Cerebellar nuclear complex (tissue), 1 donor: ENCODE measurements around the gene SEC16A.
A peak's percentile ranks its signal among the peaks of the same experiment; 100 is the strongest.
"Not testable (repeated sequence)": the region's sequence is repeated elsewhere in the genome, so short reads cannot be mapped to it uniquely, and the experiment has no call there.

Source experiments
- DNase-seq, 2 experiments: peaks; one replicate each; lab custom pipeline; 2025; lab: John Stamatoyannopoulos, UW

Gene SEC16A

DNA sequence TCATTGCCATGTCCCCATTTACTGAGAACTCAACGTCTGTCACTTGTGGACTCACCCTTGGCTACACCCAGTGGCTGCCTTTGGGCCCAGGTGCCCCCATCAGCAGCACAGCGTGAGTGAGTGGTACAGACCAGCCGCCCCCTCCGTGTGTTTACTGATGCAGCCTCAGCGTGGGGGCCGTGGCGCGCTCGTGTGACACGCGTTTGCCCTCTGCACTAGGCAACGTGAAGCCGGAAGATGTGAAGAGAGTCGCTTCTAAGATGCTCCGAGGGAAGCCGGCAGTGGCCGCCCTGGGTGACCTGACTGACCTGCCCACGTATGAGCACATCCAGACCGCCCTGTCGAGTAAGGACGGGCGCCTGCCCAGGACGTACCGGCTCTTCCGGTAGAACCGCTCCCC lies 60.0 kb downstream of the SEC16A start:
- DNase-seq, result no peak

DNA sequence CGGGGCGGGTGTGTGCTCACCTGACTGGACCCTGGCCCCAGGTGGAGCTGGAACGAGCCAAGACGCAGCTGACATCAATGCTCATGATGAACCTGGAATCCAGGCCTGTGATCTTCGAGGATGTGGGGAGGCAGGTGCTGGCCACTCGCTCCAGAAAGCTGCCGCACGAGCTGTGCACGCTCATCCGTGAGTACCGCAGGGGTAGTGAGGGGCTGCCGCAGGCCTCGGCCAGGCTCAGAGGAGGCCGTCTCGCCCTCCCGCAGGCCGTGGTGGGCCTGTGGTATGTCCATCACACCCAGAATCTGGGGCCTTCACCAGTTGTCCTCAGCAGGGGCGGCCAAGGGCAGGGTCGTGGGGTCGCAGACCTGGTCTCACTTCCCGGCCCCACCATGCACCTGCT lies 61.0 kb downstream of the SEC16A start:
- no peak for DNase-seq

DNA sequence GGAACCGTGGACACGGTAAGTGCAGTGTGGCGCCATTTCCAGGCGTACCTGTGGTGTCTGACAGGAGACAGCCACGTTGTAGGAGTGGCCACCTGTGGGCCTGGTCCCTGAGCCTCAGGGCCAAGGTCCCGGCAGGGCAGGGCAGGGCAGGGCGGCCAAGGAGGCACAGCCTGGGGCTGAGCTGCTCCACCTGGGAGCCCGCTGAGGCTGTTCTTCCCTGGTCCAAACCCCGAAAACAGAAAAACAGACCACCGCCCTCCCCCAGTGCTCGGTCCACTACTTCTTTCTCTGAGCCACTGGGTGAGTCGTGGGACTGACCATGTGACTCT lies 63.8 kb downstream of the SEC16A start:
- DNase-seq, result no peak

DNA sequence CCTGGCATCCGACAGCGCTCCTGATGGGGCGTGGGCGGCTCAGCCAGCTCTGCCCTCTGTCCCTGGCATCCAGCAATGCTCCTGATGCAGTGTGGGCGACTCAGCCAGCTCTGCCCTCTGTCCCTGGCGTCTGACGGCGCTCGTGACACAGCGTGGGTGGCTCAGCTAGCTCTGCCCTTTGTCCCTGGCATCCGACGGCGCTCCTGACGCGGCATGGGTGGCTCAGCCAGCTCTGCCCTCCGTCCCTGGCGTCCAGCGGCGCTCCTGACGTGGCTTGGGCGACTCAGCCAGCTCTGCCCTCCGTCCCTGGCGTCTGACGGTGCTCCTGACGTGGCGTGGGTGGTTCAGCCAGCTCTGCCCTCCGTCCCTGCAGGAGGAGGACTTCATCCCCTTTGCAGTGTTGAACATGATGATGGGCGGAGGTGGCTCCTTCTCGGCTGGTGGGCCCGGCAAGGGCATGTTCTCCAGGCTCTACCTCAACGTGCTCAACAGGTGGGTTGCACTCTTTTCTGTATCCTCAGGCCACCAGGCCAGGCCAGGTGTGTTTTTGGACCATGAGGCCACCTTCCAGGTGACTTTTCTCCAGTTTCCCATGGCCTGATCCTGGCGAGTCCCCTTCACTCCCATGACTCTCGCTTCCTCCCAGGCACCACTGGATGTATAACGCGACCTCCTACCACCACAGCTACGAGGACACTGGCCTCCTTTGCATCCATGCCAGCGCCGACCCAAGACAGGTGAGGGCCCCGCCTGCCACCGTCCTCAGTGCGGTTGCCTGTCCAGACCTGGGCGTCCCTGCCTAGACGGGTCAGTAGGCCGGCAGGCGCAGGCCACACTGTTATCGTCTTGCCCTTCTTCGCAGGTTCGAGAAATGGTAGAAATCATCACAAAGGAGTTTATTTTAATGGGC lies 64.4 kb downstream of the SEC16A start:
- no peak for DNase-seq

DNA sequence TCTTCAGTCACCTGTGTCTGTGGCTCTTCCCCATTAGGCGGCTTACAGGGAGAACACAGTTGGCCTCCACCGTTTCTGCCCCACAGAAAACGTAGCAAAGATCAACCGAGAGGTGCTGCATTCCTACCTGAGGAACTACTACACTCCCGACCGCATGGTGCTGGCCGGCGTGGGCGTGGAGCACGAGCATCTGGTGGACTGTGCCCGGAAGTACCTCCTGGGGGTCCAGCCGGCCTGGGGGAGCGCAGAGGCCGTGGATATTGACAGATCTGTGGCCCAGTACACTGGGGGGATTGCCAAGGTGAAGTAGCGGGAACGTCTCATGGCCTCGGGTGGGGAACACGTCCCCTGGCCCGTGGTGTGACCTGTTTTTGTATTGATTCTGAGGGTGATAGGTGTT lies 65.9 kb downstream of the SEC16A start:
- DNase-seq, result no peak

DNA sequence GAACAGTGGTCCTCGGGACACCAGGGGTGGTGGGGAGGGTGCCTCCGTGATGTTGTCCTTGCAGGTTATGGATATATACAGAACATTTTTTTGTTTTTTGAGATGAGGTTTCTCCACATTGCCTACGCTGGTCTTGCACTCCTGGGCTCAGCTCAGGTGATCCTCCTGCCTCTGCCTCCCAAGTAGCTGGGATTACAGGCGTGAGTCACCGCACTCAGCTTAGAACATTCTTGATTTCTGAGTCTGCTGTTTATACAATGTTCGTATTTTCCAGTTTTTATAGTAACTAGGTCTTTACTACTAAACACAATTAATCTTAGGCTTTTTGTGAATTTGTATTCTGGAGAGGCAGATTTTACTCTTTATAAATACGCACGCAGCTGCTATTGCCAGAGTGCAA lies 66.4 kb downstream of the SEC16A start:
- no peak for DNase-seq

DNA sequence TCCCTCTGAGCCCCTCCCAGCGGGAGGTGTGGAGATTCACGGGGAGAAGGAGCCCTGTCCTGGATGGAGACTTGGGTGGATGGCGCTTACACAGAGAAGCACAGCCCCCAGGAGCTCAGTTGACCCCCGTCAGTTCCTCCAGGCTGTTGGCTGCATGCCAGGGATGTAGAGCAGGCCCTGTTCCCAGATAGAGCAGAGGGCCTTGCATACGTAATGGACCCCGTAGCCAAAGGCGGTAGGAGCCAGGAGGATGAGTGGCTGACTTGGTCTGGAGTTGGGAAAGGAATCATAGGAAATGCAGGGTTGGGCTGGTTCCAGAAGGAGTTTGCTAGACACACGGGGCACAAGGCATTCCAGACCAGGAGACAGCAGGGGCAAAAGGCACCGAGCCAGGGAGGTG lies 69.9 kb downstream of the SEC16A start:
- no peak for DNase-seq

DNA sequence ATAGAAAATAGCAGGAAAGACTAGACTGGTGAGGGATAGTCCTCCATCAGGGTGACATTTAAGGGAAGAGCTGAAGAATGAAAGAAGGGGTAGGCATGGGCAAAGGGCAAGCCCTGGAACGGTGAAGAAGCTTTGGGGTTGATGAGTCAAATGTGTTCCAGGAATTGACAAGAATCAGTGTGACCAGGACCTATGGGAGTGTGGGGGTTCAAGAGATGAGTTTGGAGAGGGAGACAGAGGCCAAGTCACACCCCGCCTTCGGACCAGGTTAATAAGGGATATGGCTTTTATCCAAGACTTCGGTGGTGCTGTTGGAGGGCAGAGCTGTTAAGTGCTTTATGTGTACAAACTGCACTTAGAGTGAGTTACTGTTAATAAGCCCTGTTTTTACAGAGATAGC lies 71.5 kb downstream of the SEC16A start:
- no peak for DNase-seq

DNA sequence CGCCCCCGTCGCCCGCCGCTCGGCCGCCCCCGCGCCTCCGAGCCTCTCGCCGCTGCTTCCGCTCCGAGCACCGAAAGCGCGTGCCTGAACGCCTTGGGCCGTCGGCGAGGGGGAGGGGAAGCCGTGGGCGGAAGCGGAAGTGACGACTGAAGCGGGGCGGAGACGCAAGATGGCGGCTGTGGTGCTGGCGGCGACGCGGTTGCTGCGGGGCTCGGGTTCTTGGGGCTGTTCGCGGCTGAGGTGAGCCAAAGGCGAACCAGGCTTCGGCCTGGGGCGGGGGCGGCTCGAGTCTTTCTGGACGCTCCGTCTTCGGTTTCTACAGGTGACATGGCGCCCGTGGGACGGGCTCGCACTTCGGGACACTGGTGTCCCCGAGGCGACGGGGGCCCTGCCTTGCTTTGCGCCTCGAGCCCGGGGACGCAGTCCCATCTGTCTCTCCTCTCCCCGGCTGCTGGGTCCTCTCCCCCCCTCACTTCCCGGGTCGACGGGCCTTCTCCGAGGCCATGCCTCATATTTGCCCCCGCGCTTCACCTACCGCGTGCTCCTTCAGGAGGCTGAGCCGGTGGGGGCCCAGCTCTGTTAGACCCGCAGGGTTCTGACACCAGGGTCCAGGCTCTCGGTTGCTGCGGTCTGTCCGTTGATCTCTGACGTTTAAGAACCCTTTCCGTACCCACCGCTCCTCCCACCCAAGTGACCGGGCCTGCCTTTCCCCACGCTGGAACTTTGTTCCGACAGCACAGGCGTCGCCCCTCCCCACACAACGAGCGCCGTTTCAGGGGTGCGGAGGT lies 72.1 kb downstream of the SEC16A start, which contains the start of the genes ENTR1 and PMPCA:
ENTR1 (minus strand) TSS at position 115 of the 788 bp plus-strand sequence. CDS start 217 bp downstream, outside the sequence.
PMPCA (plus strand) TSS at position 159 of the 788 bp plus-strand sequence; CDS start at position 170, 11 bp downstream.
- DNase-seq, result peak; percentile 42 to 50

DNA sequence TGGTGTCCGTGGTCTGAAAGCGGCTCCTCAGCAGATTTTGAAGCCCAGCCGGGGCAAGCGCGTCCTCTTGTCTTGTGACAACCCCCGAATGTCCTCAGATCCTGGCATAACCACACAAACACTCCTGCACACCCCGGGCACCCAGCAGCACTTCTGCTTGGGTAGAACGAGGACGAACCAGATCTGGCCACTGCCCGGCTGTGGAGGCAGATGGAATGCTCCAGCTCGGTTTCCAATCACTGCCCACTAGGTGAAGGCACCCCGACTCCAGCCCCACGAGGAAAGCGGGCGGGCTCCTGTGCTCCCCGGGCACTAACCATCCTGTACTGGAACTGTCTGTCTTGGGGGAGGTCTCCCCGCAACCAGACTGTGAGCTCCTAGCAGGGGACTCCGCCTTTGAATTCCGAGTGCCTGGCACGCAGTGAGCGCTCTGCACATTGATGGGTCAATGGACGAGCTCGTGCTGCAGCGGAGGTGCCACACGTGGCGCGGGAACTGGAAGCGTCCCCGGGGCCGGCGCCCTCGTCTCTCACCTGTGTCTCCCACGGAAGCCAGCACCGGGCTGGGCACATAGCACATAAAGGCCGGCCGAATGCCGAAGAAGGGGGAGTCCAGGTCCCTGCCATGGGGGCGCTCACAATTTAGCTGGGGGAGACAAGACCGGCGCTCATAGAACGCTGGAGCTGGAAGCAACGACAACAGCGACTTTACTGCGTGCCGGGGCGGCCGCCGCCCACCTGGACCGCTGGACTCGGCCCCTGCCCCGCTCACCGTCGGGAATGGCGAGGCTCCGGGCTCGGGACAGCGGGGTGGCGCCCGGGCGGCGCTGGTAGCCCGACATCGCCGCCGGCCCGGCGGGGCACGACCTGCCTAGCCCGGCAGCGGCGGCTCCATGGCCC lies 73.0 kb downstream of the SEC16A start:
- DNase-seq, result no peak

DNA sequence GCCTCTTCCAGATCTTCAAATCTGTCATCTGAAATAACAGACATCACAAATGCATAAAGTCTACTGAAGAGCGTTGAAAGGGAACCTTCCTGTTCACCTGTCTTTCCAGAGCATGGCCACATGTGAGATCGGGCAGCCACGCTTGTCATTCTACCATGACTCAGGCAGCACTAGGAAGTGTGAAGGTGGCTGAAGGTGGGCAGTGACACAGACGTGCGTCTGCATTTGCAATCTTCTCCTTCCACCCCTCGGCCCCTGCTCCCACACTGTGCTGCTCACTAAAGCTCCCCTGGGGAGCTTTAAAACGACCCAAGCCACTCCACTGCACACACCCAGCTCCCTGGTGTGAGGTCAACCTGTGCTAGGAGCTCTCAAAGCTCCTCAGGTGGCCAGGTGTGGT lies 74.9 kb downstream of the SEC16A start:
- no peak for DNase-seq

DNA sequence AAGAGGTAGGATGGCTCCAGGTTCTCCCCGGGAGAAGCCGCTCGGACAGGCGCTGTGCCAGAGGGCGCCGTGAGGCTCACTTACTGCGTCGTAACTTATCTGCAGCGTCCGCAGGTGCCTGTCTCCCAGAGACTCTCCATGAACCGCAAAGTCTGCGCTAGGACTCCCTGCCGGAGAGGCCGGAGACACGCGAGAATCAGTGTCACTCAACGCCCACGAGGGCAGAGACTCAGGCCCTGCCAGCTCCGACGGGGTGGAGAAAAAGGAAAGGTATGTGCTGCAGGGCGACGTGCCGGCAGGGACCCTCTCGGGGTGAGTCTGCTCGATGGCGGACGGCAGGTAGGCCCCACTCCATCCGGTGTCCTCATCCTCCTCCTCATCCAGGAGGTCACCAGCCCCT lies 75.8 kb downstream of the SEC16A start:
- not testable (repeated sequence) for DNase-seq

DNA sequence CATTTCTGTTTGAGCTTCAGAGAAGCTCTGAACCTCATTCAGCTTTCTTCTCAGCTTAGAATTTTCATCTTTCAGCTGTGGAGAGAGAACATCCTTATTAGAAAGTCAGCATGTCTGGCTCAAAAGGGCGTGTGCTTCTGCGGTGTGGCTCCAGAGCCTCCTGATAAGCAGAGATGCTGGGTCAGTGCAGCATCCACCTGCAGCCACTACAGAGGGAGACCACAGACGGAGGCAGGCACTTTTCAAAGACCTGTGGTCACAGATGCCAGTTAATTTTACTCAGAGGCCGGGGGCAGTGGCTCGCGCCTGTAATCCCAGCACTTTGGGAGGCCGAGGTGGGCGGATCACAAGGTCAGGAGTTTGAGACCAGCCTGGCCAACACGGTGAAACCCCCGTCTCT lies 76.9 kb downstream of the SEC16A start:
- DNase-seq, result not testable (repeated sequence)

DNA sequence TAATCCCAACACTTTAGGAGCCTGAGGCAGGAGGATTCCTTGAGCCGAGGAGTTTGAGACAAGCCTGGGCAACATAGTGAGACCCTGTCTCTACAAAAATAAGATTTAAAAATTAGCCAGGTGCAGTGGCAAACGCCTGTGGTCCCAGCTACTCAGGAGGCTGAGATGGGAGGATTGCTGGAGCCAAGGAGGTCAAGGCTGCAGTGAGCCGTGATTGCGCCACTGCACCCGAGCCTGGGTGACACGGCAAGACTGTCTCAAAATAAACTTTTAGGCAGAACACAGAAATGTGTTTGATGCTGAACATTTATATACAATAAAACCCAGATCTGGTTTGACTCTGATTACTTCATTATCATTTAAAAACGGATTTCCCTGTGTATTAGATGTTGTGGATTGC lies 77.4 kb downstream of the SEC16A start:
- no peak for DNase-seq

DNA sequence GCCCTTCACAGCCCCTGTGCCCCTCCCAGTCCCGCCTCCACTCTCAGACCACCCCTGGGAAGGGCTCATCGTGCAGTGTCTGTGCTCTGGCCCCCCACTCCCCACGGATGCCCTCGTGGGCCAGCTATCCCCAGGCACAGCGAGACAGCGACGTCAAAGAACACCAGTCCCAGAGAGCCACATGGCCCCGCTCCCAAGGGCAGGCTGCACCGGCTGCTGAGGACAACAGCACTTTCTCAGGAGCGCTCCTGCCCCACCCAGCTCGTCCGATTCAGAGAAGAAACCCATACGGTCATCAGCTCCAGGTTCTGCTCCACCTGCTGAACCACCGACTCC lies 78.1 kb downstream of the SEC16A start:
- DNase-seq, result no peak

DNA sequence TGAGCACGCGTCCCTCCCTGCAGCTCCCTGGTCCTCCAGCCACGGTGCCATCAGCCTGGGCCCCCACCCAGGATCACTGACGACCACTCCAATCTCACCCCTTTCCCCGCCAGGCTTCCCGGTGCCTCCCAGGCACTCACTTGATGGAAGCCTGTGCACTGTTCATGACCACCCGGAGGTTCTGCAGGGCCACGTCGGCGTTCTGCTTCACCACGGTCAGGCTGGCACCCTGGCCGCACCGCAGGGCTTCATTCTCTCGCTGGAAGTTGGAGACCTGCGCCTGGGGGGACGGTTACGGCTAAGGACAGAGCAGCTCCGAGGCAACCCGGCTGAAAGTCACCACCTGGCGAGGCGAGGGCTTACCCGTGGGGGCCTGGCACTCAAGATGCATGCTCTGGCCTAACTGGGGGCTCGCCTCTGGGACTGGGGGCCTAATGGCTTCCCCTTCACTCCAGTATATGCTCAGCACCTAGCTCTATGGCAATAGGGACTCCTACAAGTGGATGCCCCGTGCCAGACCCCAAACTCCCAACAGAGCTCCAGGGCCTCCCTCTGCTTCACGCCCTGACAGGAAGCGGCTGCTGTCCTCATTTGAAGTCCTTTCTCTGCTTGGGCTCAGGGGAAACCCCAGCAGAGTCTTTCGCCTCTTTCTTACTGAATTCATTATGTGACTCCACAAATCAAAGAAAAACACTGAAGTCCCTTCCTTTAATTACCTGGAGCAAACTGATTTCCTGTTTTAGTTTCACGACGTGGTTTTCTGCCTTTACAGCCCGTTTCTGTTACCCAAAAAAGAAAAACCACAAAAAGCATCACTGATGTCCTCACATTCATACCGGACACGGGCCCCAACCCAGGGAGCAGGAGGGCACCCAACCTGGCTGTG lies 78.7 kb downstream of the SEC16A start:
- no peak for DNase-seq

DNA sequence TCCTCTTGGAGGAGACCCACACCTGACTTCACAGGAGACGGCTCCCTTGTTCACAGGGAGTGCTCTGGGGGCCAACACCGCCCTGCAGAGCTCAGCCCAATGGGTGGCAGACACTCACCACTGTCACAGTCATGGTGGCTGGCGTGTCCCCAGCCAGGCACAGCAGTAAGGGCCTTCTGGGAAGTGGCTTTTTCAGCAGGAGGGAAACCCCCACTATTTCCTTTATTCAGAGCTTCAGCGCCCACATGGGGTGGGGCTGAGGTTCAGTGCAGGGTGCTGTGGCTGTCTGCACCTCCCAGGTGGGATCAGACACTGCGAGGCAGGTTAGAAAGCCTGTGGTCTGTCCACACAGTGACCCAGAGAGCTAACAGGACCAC lies 79.3 kb downstream of the SEC16A start:
- DNase-seq, result no peak

DNA sequence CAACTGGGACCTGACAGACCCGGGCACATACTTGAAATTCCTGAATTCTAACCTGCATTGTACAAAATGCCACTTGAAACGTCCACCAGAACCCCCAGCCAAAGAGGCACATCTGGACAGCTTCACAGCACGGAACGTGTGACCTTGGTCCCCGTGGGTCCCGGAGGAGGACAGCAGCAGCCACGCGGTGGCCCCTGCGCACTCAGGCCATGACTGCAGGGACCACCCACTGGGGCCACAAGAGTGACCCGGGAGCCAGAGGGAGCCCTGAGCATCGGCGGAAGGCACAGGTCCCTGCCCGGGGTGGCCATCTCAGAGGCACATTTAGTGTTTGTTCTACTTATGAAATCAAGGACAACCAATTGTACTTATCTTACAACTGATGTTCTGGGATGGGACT lies 80.8 kb downstream of the SEC16A start:
- DNase-seq, result no peak

DNA sequence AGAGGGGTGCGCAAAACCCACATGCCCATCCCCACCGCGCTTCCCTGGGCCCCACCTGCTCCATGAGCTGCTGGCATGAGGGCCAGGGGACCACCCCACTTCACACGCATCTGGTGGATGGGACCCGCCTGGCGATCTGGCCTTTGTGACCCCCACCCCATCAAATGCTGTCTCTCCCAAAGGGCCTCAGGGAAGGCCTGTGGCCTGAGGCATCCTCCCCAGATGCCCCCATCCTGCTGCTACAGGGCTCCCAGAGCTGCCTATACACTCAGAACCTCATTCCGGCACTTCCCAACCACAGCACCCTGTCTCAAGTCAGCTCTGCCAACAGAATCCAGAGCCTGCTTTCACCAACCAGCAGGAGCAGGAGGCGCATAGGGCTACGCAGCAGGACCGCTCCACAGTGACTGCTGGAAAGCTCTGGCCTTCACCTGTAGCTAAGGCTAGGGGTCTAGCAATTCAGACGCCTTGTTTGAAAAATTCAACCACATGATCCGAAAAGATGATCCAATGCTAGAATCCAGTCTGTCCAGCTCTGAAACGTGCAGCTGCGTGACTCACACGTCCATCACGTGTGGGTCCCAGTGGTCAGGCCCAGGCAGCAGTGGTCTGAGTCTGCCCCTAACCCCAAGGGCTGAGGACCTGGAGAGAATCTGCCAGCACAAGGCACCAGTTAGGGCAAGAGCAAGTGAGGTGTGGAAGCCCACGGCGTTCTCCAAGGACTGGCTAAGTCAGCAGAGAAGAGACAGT lies 81.5 kb downstream of the SEC16A start:
- no peak for DNase-seq

DNA sequence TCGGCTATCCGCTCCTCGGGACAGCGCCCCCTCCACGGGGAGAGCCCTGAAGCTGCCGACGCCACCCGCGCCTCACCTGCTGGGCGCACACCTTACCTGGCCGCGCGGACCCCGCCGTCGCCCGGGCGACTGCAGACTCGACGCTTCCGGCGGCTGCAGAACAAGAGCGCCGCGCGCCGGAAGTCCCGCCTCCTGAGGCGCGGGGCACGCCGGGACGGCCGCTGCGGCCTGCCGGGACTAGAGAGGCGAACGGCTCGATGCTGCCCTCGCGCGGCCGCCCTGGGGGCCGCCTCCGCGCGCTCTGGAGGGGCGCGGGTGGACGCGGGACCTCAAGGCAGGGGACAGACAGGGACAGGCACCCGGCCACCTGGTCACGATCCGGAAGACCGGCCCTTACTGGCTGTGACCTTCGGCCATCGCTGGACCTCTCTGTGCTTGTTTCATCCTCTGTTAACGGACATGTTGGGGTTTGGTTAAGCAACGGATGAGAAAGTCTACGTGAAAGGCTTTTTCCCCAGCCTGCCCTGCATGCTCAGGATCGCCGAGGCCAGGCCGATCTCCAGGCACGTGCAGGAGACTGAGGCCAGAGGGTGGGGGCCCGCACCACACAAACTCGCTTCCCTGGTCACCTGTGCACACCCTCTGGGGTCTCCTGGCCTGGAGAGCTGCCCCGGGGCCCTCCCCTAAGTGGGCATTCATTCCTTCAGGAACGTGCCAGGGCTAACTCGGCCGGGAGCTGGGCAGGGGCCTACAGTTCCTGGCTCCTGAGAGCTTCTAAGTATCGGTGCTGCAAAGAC lies 82.6 kb downstream of the SEC16A start, which contains the start of gene SNAPC4:
SNAPC4 (minus strand) TSS at position 133 of the 797 bp plus-strand sequence. CDS start 1,742 bp downstream, outside the sequence.
- DNase-seq, result peak in 1 of 2 experiments; percentile 8
